ENCODE measurements around the gene FIZ1. TPM values are rescaled to one million over a fixed set of nuclear protein-coding genes. Genes with fewer than 3 reads are reported as not detected.
A peak's percentile ranks its signal among the peaks of the same experiment; 100 is the strongest.

Gene FIZ1
- total RNA-seq, 1 experiment from 2014 or later: 29.3 TPM

DNA sequence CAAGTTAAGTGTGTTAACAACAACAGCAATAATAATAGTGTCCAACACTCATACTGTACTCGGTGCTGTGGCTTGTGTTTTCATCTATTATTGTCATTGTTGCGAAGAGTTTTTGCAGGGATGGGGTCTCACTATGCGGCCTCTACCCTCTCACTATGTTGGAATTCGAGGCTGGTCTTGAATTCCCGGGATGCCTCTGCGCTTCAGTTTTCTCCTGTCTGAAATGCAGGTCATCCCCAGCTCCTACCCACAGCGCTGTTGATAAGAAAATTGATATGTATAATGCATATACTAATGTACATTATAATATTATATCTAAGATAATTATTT, 49.0 kb downstream of the FIZ1 start:
- TF ChIP-seq, protein P1, sequence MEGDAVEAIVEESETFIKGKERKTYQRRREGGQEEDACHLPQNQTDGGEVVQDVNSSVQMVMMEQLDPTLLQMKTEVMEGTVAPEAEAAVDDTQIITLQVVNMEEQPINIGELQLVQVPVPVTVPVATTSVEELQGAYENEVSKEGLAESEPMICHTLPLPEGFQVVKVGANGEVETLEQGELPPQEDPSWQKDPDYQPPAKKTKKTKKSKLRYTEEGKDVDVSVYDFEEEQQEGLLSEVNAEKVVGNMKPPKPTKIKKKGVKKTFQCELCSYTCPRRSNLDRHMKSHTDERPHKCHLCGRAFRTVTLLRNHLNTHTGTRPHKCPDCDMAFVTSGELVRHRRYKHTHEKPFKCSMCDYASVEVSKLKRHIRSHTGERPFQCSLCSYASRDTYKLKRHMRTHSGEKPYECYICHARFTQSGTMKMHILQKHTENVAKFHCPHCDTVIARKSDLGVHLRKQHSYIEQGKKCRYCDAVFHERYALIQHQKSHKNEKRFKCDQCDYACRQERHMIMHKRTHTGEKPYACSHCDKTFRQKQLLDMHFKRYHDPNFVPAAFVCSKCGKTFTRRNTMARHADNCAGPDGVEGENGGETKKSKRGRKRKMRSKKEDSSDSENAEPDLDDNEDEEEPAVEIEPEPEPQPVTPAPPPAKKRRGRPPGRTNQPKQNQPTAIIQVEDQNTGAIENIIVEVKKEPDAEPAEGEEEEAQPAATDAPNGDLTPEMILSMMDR (conservative IDR thresholded peaks at IDR 0.05; ENCODE audit: low read depth, low read length): no peak
- TF ChIP-seq EZH2 (IDR thresholded peaks at IDR 0.05; ENCODE audit: borderline replicate concordance, low read depth, low read length, poor library complexity, severe bottlenecking): no peak
- Histone ChIP-seq H3K36me3 (ENCODE audit: insufficient read depth, low read length, poor library complexity, severe bottlenecking) (no peaks in the 10 kb centered on the region), H3K9me3 (ENCODE audit: low read depth, low read length, poor library complexity, severe bottlenecking) (no peaks in the 10 kb centered on the region), H3K27me3 (replicated peaks; ENCODE audit: insufficient read depth, low read depth, low read length, poor library complexity) (no peaks in the 10 kb centered on the region), H3K27ac (ENCODE audit: low read depth, low read length, poor library complexity, severe bottlenecking) (no peak overlapping the region), H3K4me3 (ENCODE audit: low read depth, low read length, poor library complexity, severe bottlenecking) (no peak overlapping the region), H3K4me1 (ENCODE audit: insufficient read depth, low read length, poor library complexity, severe bottlenecking) (no peaks in the 10 kb centered on the region)
- DNase-seq (ENCODE audit: low spot score): no peak
- POLR2A ChIA-PET (ENCODE audit: low non-redundant PET): no interaction called here
- intact Hi-C loops (cut with micrococcal nuclease; ENCODE audit: unreplicated experiment): no loop called here
- CTCF ChIA-PET: no interaction called here
- no TSS peak for BruUV-seq (replicated peaks)

DNA sequence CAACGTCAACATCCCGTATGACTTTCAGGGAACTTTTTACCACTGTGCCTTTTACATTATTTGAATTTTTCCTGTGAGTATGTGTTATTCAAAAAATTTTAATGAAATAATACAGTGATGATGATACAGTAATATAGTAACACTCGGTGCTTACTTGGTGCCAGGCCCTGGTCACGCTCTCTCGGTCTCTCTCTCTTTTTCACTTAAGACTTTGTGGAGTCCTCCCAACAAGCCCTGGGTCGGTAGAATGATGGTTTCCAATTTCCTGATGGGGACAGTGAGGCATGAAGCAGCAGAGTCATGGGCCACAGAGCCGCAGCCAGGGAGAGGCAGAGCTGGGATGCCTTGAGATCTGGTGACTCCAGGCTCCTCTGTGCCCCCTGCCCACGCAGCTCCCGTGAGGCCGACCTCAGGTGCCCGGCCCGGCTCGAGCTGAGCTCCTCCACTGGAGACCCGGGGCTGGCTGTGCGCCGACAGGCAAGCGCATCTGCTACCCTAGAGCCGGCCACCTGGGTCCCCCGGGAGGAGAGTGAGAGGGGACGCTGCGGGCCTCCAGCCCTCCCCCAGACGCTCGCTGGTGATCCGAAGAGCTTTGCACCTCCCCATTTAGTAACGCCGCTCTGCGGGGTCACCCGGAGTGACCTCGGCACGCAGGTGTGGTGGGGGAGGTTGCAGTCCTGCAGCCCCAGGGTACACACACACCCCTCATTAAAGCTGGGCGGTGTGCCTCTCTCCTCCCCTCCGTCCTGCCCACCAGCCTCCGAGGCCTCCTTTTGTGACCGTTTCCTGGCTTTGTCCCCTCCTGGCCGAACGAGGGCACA, 49.6 kb downstream of the FIZ1 start:
- Histone ChIP-seq H3K4me3 (ENCODE audit: low read depth, low read length, poor library complexity, severe bottlenecking) (no peak overlapping the region), H3K9me3 (ENCODE audit: low read depth, low read length, poor library complexity, severe bottlenecking) (no peaks in the 10 kb centered on the region), H3K4me1 (ENCODE audit: insufficient read depth, low read length, poor library complexity, severe bottlenecking) (no peaks in the 10 kb centered on the region), H3K27me3 (replicated peaks; ENCODE audit: insufficient read depth, low read depth, low read length, poor library complexity) (no peaks in the 10 kb centered on the region), H3K36me3 (ENCODE audit: insufficient read depth, low read length, poor library complexity, severe bottlenecking) (no peaks in the 10 kb centered on the region), H3K27ac (ENCODE audit: low read depth, low read length, poor library complexity, severe bottlenecking) (no peak overlapping the region)
- CTCF ChIA-PET: no interaction called here
- TF ChIP-seq, protein P1 (conservative IDR thresholded peaks at IDR 0.05; ENCODE audit: low read depth, low read length): no peak
- TF ChIP-seq EZH2 (IDR thresholded peaks at IDR 0.05; ENCODE audit: borderline replicate concordance, low read depth, low read length, poor library complexity, severe bottlenecking): no peak
- no peak for DNase-seq (ENCODE audit: low spot score)
- no TSS peak for BruUV-seq (replicated peaks)
- POLR2A ChIA-PET (ENCODE audit: low non-redundant PET): no interaction called here
- intact Hi-C loops (cut with micrococcal nuclease; ENCODE audit: unreplicated experiment): no loop called here

DNA sequence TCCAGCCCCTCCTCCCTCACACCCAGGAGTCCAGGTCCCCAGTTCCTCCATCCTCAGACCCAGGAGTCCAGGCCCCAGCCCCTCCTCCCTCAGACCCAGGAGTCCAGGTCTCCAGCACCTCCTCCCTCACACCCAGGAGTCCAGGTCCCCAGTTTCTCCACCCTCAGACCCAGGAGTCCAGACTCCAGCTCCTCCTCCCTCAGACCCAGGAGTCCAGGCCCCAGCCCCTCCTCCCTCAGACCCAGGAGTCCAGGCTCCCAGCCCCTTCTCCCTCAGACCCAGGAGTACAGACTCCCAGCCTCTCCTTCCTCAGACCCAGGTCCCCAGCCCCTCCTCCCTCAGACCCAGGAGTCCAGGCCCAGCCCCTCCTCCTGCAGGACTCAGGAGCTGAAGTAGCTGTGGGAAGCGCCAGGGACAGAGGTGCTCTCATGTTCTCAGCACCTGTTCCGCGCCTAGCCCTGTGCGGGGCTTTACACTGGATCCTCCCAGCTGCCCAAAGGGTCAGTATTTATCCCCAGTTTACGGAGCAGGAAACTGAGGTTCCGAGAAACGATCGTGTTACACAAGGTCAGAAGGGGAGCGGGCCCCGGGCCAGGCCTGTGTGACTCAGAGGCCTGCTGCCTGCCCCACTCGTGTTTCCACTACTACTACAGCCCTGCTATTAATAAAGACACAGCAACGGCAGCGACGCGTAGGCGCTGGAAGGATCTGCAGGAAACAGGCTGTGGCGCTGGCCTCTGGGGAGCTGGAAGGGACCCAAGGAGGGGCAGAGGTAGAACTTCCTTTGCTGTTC, 52.3 kb downstream of the FIZ1 start:
- intact Hi-C loops (cut with micrococcal nuclease; ENCODE audit: unreplicated experiment): no loop called here
- ChIA-PET CTCF (no interaction called here), POLR2A (ENCODE audit: low non-redundant PET) (no interaction called here)
- Histone ChIP-seq H3K9me3 (ENCODE audit: low read depth, low read length, poor library complexity, severe bottlenecking) (no peaks in the 10 kb centered on the region), H3K27ac (ENCODE audit: low read depth, low read length, poor library complexity, severe bottlenecking) (no peak overlapping the region), H3K4me3 (ENCODE audit: low read depth, low read length, poor library complexity, severe bottlenecking) (no peak overlapping the region), H3K36me3 (ENCODE audit: insufficient read depth, low read length, poor library complexity, severe bottlenecking) (no peaks in the 10 kb centered on the region), H3K4me1 (ENCODE audit: insufficient read depth, low read length, poor library complexity, severe bottlenecking) (no peaks in the 10 kb centered on the region), H3K27me3 (replicated peaks; ENCODE audit: insufficient read depth, low read depth, low read length, poor library complexity) (no peaks in the 10 kb centered on the region)
- peak; percentile 28 for DNase-seq (ENCODE audit: low spot score)
- TF ChIP-seq, protein P1 (conservative IDR thresholded peaks at IDR 0.05; ENCODE audit: low read depth, low read length): no peak
- TF ChIP-seq EZH2 (IDR thresholded peaks at IDR 0.05; ENCODE audit: borderline replicate concordance, low read depth, low read length, poor library complexity, severe bottlenecking): no peak
- BruUV-seq (replicated peaks): no TSS peak

Measured in A673 (cell line).